HepG2 (cell line): ENCODE data around the gene TFE3. TPM values are rescaled to one million over a fixed set of nuclear protein-coding genes. Genes with fewer than 3 reads are reported as not detected.

ENCODE experiments used
- CENPX ChIP-seq: sonication (generic); formaldehyde crosslinking; IDR thresholded peaks from 2 replicates; pipeline ENCODE4 v1.9.0; 2021; ENCODE audit warnings: mild to moderate bottlenecking, missing genetic modification reagents, moderate library complexity
- CHD4 ChIP-seq: fragments of 200-600 bp; sonication (generic); IDR thresholded peaks from 2 replicates; pipeline ENCODE4 v1.7.0; 2017; ENCODE audit warnings: mild to moderate bottlenecking, low read length, borderline replicate concordance
- HNRNPLL ChIP-seq: fragments of 200-400 bp; formaldehyde crosslinking; IDR thresholded peaks from 2 replicates; pipeline ENCODE4 v1.6.1; 2017; ENCODE audit warnings: mild to moderate bottlenecking, low read depth, low read length; ENCODE audit not compliant: poor library complexity, severe bottlenecking
- IKZF5 ChIP-seq: IDR thresholded peaks from 2 replicates; pipeline ENCODE4 v1.6.1; 2018; ENCODE audit warnings: missing genetic modification reagents, mild to moderate bottlenecking, missing compliant biosample characterization
- NR2F2 ChIP-seq: IDR thresholded peaks from 2 replicates; pipeline ENCODE4 v1.6.1; 2012; ENCODE audit warnings: low read depth, inconsistent platforms, borderline replicate concordance
- PHF20 ChIP-seq: sonication (generic); formaldehyde crosslinking; IDR thresholded peaks from 2 replicates; pipeline ENCODE4 v1.5.0; 2020; ENCODE audit warnings: mild to moderate bottlenecking, missing genetic modification reagents
- PRDM4 ChIP-seq: sonication (generic); formaldehyde crosslinking; IDR thresholded peaks from 2 replicates; pipeline ENCODE4 v1.9.0; 2021; ENCODE audit warnings: missing genetic modification reagents, borderline replicate concordance
- RNF219 ChIP-seq: sonication (generic); formaldehyde crosslinking; IDR thresholded peaks from 2 replicates; pipeline ENCODE4 v1.5.0; 2020; ENCODE audit warnings: mild to moderate bottlenecking, missing genetic modification reagents
- SNAPC5 ChIP-seq: sonication (generic); formaldehyde crosslinking; IDR thresholded peaks from 2 replicates; pipeline ENCODE4 v1.8.1; 2023; ENCODE audit warnings: mild to moderate bottlenecking, missing genetic modification reagents, borderline replicate concordance
- SRF ChIP-seq: IDR thresholded peaks from 2 replicates; pipeline ENCODE4 v1.6.1; 2011; ENCODE audit warnings: mild to moderate bottlenecking, low read depth, low read length, moderate library complexity
- TARDBP ChIP-seq: sonication (generic); formaldehyde crosslinking; IDR thresholded peaks from 2 replicates; pipeline ENCODE4 v1.8.0; 2022; ENCODE audit warnings: mild to moderate bottlenecking, missing genetic modification reagents
- TRAFD1 ChIP-seq: sonication (generic); formaldehyde crosslinking; IDR thresholded peaks from 2 replicates; pipeline ENCODE4 v1.5.1; 2020; ENCODE audit warnings: missing genetic modification reagents, mild to moderate bottlenecking, borderline replicate concordance
- ZBTB39 ChIP-seq: sonication (generic); formaldehyde crosslinking; IDR thresholded peaks from 2 replicates; pipeline ENCODE4 v1.5.0; 2020; ENCODE audit warnings: missing genetic modification reagents
- ZFP1 ChIP-seq: IDR thresholded peaks from 2 replicates; pipeline ENCODE4 v1.6.1; 2016
- ZMYM2 ChIP-seq: sonication (generic); formaldehyde crosslinking; IDR thresholded peaks from 2 replicates; pipeline ENCODE4 v1.8.0; 2022; ENCODE audit warnings: mild to moderate bottlenecking, missing genetic modification reagents
- ZNF17 ChIP-seq: sonication (generic); formaldehyde crosslinking; IDR thresholded peaks from 2 replicates; pipeline ENCODE4 v1.5.0; 2020; ENCODE audit warnings: mild to moderate bottlenecking, missing genetic modification reagents
- ZNF235 ChIP-seq: sonication (generic); formaldehyde crosslinking; IDR thresholded peaks from 2 replicates; pipeline ENCODE4 v1.8.1; 2023; ENCODE audit warnings: mild to moderate bottlenecking, missing genetic modification reagents, borderline replicate concordance
- ZNF441 ChIP-seq: sonication (generic); formaldehyde crosslinking; IDR thresholded peaks from 2 replicates; pipeline ENCODE4 v1.7.0; 2021; ENCODE audit warnings: missing genetic modification reagents, borderline replicate concordance
- polyA plus RNA-seq, 8 experiments: library from polyadenylated mRNA; depleted of rRNA in 3 of 8; stranded (reverse) in 7 of 8; unstranded in 1 of 8; fragments of >200 nt; fragmentation: Illumina TruSeq in 4 of 8; extraction: Trizol in 4 of 8; gene quantifications; 2 replicates each; pipeline versions ENCODE4 v1.2.1 to v1.2.3, GENCODE V29; 2011 to 2016; ENCODE audit warnings: low read depth in 4 of 8, missing spikeins in 1 of 8, mixed read lengths in 1 of 8; ENCODE audit not compliant: insufficient read depth in 1 of 8
- total RNA-seq, 5 experiments: library from RNA; depleted of rRNA; stranded (reverse); fragments of >200 nt; fragmentation: Illumina TruSeq; extraction: Trizol; gene quantifications; 2 replicates each; pipeline ENCODE4 v1.2.3, GENCODE V29; 2016; ENCODE audit warnings: low read depth in 1 of 5

TFE3 gene
- total and polyA plus RNA-seq, 2 of the 13 experiments (the other 11 are each of a cell fraction or from before 2014, with no cell fraction given), result 8.3 to 12.3 TPM

GRCh38 chrX:49053223-49054072 is 10.3 kb upstream of the TFE3 start (continued):
- no peak for TF ChIP-seq ZBTB39
- TF ChIP-seq TRAFD1 (CRISPR knock-in tag), result no peak
- TF ChIP-seq RNF219 (CRISPR knock-in tag), result no peak
- no peak for TF ChIP-seq ZNF235 (CRISPR knock-in tag)
- no peak for TF ChIP-seq IKZF5 (CRISPR knock-in tag)
- no peak for TF ChIP-seq ZMYM2 (CRISPR knock-in tag)
- TF ChIP-seq PRDM4 (CRISPR knock-in tag), result no peak
- no peak for TF ChIP-seq ZNF17 (CRISPR knock-in tag)
- TF ChIP-seq NR2F2, result peak; percentile 60; the same call in 1 of the 2 replicates
- peak; percentile 29 for TF ChIP-seq HNRNPLL
- no peak for TF ChIP-seq SRF
- TF ChIP-seq CHD4, result no peak
- TF ChIP-seq TARDBP (CRISPR knock-in tag), result no peak
- no peak for TF ChIP-seq CENPX (CRISPR knock-in tag)
- peak; percentile 40; the same call in 1 of the 2 replicates for TF ChIP-seq ZNF441 (CRISPR knock-in tag)
- no peak for TF ChIP-seq PHF20
- no peak for TF ChIP-seq SNAPC5 (CRISPR knock-in tag)
- TF ChIP-seq ZFP1 (CRISPR knock-in tag), result no peak
